HPDE6-E6E7 (cell line): Measurements from ENCODE around the gene THBS3.
"Not testable (repeated sequence)": the region's sequence is repeated elsewhere in the genome, so short reads cannot be mapped to it uniquely, and the experiment has no call there.

Experiments used
- DNase-seq: peaks from one replicate; pipeline ENCODE4 v3.0.0; 2011; ENCODE audit warnings: missing footprints; ENCODE audit errors: extremely low spot score

The THBS3 gene

DNA sequence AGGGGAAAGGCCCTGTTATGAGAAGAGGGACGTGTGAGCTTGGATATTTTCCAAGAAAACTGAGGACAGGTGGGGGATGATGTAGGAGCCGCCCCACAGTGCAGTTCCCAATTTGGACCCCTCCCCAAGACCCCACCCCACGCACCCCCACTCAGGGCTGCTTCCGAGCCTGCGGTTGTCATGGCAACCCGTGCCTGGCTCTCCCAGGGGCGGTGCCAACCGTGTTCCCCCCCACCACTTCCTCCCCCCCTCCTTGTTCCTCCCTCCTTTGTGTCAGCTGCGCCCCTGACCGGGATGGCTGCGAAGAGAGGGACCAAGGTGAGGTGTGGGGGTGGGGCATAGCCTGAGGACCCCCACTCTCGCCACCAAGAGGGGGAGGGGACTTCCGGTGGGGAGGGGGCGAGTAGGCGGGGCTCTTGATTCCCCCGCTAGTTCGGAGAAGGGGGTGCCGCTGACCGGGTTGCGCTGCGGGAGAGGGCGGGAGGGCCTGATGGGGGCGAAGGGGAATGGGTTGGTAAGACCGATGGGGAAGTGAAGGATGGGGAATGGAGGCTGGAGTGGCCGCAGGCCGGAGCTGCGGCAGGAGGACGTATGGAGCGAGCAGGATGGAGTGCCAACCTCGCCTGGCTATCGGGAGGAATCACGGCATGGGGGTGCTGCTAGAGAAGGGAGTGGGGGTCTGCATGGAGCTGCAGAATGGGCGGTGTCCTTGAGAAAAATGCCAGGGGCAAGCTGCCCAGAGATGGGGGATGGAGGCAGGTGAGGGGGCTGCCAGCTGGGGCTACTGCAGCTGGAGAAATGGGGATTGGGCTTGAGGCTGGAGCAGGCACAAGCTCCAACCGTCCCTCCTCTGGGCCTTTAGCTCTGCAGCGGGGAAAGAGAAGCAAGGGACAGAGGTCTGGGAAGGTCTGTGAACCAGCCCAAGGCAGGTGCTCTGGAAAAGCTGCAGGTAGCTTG is 33.1 kb downstream of the THBS3 start:
- DNase-seq: no peak

DNA sequence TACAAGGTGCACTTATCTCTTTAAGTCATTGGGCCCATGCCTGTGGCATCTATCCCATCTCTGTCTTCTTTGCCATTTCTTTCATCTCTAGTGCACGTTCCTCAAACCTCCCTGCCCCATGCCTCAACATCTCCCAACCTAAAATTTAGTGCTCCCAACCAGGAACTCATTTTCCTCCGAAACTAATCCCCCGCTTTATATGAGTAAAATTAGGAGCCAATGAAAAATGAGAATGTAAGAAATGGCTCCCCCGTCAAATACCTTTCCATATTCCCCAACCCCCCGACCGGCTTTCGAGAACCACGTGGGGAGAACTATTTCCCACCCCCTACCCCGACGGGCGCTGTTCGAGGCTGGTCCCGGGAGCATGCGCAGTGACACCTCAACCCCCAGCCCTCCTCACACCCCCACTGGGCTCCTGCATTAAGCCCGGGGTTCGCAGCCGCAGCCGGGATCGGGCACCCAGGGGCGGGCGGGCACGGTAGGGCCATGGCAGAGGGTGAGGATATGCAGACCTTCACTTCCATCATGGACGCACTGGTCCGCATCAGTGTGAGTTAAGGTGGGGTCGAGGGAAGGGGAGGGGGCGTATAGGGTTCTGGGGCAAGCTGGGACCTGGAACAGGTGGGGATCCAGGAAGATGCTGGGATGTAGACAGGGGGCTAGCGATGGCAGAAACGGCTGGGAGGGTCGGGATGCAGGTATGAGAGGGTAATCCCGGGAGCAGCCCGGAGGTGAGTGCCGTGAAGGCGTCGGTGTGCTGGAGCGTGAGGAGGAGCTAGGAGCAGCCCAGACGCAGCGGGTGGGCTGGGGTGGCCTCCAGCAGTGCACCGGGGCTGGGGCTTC is 34.0 kb downstream of the THBS3 start, which contains the start of gene TRIM46:
TRIM46 (plus strand) TSS at position 372 of the 846 bp plus-strand sequence; CDS start at position 490, 118 bp downstream.
- no peak for DNase-seq

DNA sequence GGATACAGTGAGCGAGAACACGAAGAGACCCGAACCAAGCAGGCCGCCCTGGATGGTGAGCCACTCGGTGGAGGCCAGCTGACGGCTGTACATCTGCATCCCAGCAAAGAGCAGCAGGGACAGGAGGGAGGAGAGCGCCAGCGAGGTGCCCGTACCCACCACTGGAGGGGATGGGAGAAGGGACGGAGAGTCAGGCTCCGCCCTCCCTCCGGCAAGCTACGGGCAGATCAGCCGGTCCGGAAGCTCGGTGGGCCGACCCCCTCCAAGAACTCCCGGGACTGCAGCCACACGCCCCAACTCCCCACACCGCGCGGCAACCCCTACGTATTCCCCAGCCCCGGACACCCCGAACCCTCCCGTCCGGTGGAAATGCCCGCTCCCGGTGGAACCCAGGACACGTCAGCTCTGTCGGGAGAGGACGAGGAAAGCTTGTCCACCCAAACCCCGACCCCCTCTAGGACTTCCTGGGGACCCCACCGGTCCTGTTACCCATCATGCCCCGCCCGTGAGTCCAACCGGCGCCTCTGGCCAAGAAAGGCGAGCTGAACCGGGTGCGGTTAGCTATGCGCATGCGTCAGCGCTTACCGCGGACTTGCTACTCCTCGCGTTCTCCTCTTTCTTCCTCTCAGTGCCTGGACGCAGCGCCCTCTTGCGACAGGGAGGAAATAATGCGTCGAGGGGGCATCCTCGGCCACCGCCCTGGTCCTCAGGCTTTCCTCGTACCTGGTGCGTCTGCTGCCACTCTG is 34.8 kb downstream of the THBS3 start, which contains the start of gene KRTCAP2:
KRTCAP2 (minus strand) TSS at position 573 of the 746 bp plus-strand sequence; CDS start at position 493, 80 bp downstream.
- DNase-seq: peak; percentile 97

DNA sequence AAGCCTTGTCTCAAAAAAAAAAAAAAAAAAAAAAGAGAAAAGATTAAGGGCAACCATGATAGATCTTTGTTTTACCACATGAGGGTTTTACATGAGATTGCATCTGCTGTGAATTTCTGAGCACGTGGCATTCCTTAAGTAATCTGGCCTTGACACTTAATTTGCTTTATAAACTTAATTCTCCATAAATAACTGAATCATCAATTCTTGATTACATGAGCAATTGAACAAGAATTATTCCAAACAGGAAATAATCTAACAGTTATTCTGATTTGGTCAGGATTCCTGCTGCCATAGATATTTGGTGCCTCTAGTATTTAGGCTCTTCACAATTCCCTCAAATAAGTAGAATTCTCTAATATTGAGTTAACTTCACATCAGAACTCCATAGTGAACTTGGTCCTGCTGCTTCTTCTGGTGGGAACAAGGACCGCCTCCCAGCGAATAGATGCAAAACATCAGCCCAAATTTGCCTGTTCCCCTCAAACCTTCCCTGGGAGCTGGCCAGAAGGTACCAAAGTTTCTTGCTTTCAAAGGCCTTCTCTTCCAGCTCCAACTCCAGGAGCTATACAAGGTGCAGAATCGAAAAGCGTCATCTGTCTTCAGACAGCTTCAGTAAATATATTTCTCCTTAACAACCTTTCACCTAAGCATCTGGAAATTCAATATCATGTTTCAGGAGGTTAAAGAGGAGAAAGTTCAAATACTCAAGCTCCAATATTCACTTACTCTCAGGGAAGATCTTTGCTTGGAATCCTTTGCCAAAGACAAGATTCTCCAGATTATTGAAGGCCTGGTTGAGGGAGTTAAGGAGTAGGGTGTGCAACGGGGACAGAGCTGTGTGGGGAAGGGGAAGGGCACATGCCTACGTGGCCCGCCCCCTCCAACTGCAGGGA is 35.6 kb downstream of the THBS3 start:
- DNase-seq: no peak

DNA sequence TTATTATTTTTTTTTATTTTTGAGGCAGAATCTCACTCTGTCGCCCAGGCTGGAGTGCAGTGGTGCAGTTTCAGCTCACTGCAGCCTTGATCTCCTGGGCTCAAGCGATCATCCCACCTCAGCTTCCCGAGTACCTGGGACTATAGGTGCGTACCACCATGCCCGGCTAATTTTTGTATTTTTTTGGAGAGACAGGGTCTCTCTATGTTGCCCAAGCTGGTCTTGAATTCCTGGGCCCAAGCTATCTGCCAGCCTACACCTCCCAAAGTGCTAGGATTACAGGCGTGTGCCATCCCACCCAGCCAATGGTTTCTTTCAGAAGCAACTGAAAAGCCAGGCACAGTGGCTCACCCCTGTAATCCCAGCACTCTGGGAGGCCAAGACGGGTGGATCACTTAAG is 36.9 kb downstream of the THBS3 start:
- no peak for DNase-seq

DNA sequence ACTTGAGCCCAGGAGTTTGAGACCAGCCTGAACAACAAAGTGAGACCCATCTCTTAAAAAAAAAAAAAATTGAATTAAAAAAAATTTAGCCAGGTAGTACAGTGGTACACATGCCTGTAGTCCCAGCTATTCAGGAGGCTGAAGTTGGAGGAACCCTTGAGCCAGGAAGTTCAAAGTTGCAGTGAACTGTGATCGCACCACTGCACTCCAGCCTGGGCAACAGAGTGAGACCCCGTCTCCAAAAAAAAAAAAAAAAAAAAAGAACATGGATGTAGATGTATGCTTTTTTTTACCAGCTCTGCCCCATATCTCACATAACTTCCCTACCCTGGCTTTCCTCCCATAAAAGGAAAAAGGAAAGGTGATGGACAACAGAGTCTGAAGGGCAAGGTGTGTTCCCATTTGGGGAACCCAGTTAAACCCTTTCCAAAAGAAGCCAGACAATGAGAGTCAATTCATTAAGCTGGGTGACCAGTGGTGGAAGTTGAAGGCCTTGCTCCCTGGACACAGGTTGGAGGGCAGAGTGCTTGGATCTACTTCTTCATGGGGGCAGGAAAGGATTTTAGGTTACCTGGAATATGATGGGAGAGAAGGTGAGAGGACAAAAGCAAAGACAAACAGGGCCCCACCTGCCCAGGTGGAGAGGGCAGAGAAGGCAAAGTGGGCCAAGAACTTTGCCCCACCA is 37.5 kb downstream of the THBS3 start:
- DNase-seq: no peak

DNA sequence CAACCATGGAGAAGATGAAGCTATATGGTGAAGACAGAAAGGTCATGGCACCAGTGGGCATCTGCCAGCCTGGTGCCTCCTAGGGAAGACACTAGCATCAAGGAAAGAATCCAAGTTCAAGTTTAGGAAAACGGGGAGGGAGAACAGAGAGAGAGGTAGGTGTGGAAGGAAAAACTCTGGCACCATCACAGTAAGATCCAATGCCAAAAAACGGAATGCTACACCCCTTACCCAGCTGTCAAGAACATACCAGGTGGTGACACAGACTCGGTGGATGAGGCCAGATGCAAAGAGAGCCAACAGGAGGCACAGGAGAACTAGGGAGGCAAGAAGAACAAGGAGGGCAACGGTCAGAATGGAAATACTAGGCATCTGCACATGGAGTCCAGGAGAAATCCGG is 38.2 kb downstream of the THBS3 start:
- DNase-seq: no peak

DNA sequence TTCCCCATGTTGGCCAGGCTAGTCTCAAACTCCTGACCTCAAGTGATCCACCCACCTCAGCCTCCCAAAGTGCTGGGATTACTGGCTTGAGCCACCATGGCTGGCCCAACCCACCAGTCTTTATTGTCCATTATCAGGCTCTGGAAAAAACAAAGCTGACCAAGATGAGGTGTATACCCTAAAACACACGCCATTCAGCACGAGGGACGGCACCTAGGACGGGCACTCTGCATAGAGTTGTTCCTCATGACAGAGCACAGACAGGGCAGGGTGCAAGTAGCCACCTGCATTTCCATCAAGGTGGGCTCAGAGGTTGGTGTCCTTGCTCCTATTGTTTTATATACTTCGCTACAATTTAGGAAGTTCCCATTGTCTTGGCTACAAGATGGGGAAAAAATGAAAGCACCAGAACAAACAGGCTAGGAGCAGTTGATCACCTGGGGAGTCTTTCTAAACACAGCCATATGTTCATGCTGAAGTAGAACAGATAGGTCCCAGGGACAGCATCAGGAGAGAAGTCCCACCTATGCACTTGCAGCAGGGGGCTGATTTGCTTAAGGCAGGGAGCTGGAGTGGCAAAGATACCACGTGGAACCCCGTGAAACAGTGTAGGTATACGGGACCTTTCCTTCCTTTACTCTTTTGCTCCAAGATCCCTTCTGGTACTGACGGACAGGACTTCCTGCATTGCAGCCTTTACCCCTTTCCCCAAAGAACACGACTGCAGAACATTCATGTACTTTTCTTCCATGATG is 39.1 kb downstream of the THBS3 start:
- no peak for DNase-seq

DNA sequence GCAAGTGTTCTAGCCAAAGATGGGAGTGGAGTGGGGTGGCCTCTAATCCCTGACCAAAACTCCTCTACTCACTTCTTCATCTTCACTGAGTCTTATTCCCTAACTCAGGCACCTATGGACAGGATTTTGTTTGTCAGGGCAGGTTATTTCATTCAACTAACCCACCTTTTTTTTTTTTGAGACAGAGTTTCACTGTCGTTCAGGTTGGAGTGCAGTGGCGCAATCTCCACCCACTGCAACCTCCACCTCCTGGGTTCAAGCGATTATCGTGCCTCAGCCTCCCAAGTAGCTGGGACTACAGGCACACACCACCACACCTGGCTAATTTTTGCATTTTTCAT is 39.6 kb downstream of the THBS3 start:
- not testable (repeated sequence) for DNase-seq

DNA sequence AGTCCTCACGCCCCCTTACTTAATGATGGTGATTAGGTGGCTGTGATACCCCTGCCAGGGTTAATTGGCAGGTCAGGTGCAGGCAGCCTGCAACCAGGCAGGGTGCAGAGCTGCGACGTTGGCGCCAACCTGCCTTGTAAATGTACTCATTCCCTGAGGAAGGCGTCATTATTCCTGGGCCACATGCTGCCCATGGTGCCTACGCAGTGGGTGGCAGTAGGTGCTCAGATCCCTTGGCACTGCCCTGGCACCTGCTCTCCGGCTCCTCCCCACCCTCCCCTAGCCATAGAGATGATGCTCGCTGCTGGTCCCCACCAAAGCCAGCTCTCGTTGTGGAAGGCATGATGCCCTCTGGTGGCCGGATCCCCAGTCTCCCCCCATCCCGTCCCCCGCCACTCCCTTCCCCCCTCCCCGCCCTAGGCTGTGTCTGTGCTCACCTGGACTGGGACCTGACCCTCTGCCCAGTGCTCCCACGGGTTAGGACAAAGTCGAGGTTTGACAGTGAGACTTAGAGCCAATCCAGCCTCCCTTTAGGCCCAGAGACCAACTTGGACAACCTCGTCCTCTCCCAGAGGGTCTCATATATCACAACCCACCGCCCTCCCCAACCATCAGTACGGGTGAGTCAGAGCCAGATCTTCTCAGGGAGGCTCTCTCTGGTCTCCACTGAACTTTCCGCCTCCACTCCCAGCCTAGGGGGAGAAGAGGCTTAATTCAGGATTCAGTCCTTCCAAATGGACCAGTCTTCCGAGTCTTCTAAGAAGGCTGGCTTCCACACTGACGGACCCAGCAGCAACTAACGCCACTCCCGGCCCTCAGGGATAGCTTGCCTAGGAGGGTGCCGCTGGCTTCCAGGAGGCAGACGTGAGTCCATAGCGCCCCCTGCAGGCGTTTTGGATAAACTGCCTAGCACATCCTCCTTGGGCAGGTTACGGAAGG is 40.3 kb downstream of the THBS3 start:
- peak; percentile 61 for DNase-seq

DNA sequence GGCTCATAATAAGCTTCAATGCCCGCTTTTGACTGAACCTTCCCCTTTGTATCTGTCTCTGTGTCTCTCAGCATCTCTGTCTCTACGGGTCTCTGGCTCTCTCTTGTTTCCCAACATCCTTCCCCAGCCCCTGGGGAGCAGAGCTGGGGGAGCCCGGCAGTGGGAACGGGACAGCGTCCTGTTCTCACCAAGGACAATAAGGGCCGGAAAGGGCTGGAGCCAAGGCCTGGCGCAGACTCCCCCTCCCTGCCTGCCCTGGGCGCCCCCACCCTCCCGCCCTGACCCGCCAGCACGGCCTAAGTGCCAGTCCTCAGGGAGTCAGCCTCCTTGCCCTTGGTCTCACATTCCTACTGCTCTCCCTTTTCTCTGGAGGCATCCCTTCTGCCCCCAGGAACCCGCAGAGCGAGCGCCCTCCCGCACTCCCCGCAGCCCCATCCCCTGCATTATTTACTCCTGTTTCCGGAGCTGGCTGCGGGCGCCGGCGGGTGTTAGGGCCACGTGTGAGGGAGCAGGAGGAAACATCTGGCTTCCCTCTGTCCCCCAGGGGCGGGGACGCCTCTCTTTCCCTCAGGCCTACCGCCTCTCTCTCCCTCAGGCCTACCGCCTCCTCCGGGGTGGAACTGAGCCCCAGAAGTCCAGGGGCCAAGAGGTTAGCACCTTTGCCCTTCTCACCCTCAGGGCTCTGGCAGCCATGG is 41.1 kb downstream of the THBS3 start:
- no peak for DNase-seq

DNA sequence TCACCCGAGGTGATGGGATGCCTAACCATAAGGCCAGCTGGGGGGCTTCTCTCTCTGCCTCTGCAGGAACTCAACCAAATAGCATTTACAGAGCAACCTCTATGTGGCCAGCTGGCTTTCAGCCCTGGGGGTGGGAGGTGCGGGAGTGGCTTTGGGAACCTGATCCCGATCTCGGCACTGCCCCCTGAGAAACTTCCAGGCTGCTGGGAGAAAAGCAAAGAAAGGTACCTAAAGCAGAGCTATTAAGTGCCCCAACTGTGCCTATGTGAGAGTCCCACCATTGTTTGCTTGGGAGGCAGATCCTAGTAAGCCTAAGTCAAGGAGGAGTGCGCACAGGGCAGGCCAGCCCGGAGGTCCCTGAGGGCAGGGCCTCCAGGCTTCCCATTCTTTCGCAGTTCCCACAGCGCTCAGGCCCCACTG is 41.6 kb downstream of the THBS3 start:
- DNase-seq: no peak

DNA sequence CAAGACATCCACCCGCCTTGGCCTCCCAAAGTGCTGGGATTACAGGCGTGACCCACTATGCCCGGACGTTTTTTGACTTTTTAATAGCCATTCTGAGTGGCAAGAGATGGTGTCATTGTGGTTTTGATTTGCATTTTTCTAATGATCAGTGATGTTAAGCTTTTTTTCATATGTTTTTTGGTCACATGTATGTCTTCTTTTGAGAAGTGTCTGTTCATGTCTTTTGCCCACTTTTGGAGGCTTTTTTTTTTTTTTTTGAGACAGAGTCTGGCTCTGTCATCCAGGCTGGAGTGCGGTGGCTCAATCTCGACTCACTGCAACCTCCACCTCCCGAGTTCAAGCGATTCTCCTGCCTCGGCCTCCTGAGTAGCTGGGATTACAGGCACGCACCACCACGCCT is 43.1 kb downstream of the THBS3 start:
- not testable (repeated sequence) for DNase-seq

DNA sequence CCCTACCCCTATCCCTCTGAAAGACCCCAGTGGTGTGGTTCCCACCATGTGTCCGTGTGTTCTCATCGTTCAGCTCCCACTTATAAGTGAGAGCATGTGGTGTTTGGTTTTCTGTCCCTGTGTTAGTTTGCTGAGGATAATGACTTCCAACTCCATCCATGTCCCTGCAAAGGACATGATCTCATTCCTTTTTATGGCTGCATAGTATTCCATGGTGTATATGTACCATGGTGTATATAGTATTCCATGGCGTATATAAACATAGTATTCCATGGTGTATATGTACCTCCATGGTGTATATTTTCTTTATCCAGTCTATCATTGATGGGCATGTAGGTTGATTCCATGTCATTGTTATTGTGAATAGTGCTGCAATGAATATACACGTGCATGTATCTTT is 43.9 kb downstream of the THBS3 start:
- DNase-seq: not testable (repeated sequence)

DNA sequence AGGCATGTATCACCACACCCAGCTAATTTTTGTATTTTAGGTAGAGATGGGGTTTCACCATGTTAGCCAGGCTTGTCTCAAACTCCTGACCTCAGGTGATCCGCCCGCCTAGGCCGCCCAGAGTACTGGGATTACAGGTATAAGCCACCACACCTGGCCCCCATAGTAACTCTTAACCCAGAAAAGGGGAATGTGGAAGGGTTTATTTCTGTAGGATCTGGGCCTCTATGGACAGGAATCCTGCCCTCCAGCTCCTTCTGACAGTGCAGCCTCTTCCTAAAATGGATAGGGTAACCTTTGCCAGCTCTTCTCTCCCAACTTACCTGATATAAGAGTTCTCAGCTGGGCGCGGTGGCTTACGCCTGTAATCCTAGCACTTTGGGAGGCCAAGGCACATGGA is 45.1 kb downstream of the THBS3 start:
- not testable (repeated sequence) for DNase-seq

DNA sequence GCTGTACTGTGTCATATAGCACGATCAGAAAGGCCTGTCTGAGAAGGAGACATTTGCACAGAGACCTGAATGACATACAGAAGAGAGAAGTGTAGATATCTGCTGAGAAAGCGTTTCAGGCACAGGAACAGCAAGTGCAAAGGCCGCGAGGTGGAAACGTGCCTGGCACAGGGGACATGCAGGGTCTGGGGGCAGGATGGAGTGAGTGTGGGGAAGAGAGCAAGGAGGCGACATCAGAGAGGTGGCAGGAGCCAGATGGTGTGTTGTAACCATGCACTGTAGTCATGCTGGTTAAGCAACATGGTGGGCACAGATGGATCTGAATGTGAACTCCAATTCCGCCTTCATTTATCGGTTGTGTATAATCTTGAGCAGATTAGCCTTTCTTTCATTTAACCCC is 47.6 kb downstream of the THBS3 start:
- no peak for DNase-seq

DNA sequence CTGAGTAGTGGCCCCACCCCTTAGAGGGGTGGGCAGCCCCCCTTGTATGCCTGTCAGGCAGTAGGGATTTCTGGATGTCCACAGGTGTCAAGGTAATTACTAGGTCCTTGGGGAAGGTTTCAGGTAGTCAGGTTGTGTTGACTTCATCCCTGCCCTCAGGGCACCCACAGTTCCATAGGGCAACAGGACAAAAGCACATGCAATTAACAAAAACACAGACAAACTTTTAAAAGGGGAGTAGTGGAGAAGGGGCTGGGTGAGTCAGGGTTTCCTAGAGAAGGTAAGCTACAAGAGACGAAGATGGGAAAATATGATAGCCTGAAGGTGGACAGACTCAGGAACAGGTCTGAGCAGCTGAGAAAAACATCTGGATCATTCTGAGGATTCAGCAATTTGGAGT is 48.7 kb downstream of the THBS3 start:
- DNase-seq: no peak
